Liver (tissue), 9 donors: Measurements from ENCODE around the gene GNPNAT1. TPM values are rescaled to one million over a fixed set of nuclear protein-coding genes. Genes with fewer than 3 reads are reported as not detected.

Experiments
- DNase-seq: peaks from one replicate; pipeline ENCODE4 v3.0.0-alpha.2; 2017; ENCODE audit warnings: low spot score
- H3K27ac ChIP-seq, 2 donors: one replicate each; pipeline ENCODE4 v1.7.0; 2013; ENCODE audit warnings: inconsistent platforms in 2 of 2, low read length in 2 of 2, control low read depth in 1 of 2, low read depth in 1 of 2, mild to moderate bottlenecking in 1 of 2
- H3K27me3 ChIP-seq, 4 donors: one replicate each; pipeline versions ENCODE4 v1.6.1 to v1.7.0; 2013; ENCODE audit warnings: low read length in 3 of 4, inconsistent platforms in 1 of 4, mild to moderate bottlenecking in 1 of 4, moderate library complexity in 1 of 4; ENCODE audit not compliant: control insufficient read depth in 4 of 4, insufficient read depth in 4 of 4
- H3K36me3 ChIP-seq, 4 donors: one replicate each; pipeline versions ENCODE4 v1.6.1 to v1.7.0; 2013; ENCODE audit warnings: low read length in 3 of 4, mild to moderate bottlenecking in 3 of 4, low read depth in 1 of 4, moderate library complexity in 1 of 4; ENCODE audit not compliant: control insufficient read depth in 4 of 4, insufficient read depth in 3 of 4
- H3K4me1 ChIP-seq, 4 donors: one replicate each; pipeline versions ENCODE4 v1.6.1 to v1.7.0; 2013; ENCODE audit warnings: low read length in 3 of 4, mild to moderate bottlenecking in 3 of 4, moderate library complexity in 1 of 4; ENCODE audit not compliant: control insufficient read depth in 4 of 4, insufficient read depth in 4 of 4
- H3K4me3 ChIP-seq, 3 donors: one replicate each; pipeline versions ENCODE4 v1.6.1 to v1.7.0; 2013; ENCODE audit warnings: low read length in 3 of 3, control low read depth in 1 of 3, low read depth in 1 of 3, mild to moderate bottlenecking in 1 of 3
- H3K9ac ChIP-seq, 2 donors: one replicate each; pipeline ENCODE4 v1.7.0; 2013; ENCODE audit warnings: low read length in 2 of 2, mild to moderate bottlenecking in 2 of 2, moderate library complexity in 2 of 2, control low read depth in 1 of 2, low read depth in 1 of 2
- H3K9me3 ChIP-seq, 4 donors: one replicate each; pipeline versions ENCODE4 v1.6.1 to v1.7.0; 2013; ENCODE audit warnings: low read length in 3 of 4; ENCODE audit not compliant: control insufficient read depth in 4 of 4
- EGR1 ChIP-seq, 2 donors: IDR thresholded peaks; 2 replicates each; pipeline ENCODE4 v1.6.1; 2016 to 2018; ENCODE audit warnings: antibody characterized with exemption in 2 of 2, low read depth in 2 of 2
- FOXA1 ChIP-seq: IDR thresholded peaks from 2 replicates; pipeline ENCODE4 v1.6.1; 2016; ENCODE audit warnings: antibody characterized with exemption
- FOXA2 ChIP-seq: IDR thresholded peaks from 2 replicates; pipeline ENCODE4 v1.6.1; 2016; ENCODE audit warnings: antibody characterized with exemption
- GABPA ChIP-seq, 2 donors: IDR thresholded peaks in 1 of 2; conservative IDR thresholded peaks in 1 of 2; 2 replicates each; pipeline ENCODE4 v1.6.1; 2016; ENCODE audit warnings: antibody characterized with exemption in 2 of 2, mild to moderate bottlenecking in 1 of 2, moderate library complexity in 1 of 2
- HNF4A ChIP-seq, 2 donors: conservative IDR thresholded peaks; 2 replicates each; pipeline ENCODE4 v1.6.1; 2016; ENCODE audit warnings: antibody characterized with exemption in 2 of 2, mild to moderate bottlenecking in 2 of 2
- JUND ChIP-seq, 2 donors: IDR thresholded peaks; 2 replicates each; pipeline ENCODE4 v1.6.1; 2016; ENCODE audit warnings: antibody characterized with exemption in 2 of 2
- RAD21 ChIP-seq, 2 donors: IDR thresholded peaks; 2 replicates each; pipeline ENCODE4 v1.6.1; 2016; ENCODE audit warnings: antibody characterized with exemption in 2 of 2, mild to moderate bottlenecking in 2 of 2
- RXRA ChIP-seq, 2 donors: IDR thresholded peaks; 2 replicates each; pipeline ENCODE4 v1.6.1; 2017 to 2018; ENCODE audit warnings: antibody characterized with exemption in 2 of 2, mild to moderate bottlenecking in 1 of 2
- SP1 ChIP-seq: IDR thresholded peaks from 2 replicates; pipeline ENCODE4 v1.6.1; 2018; ENCODE audit warnings: antibody characterized with exemption, mild to moderate bottlenecking
- TAF1 ChIP-seq: conservative IDR thresholded peaks from 2 replicates; pipeline ENCODE4 v1.6.1; 2016; ENCODE audit warnings: antibody characterized with exemption, mild to moderate bottlenecking
- YY1 ChIP-seq: IDR thresholded peaks from 2 replicates; pipeline ENCODE4 v1.6.1; 2016; ENCODE audit warnings: antibody characterized with exemption, mild to moderate bottlenecking
- WGBS: extraction: QIAGEN DNeasy Blood & Tissue Kit; methylation state at CpG from one replicate; pipeline ENCODE4 v1.1.7; 2013; 5-methylcytosine and 5-hydroxymethylcytosine counted together
- polyA plus RNA-seq, 2 donors: library from polyadenylated mRNA; stranded (reverse) in 1 of 2; unstranded in 1 of 2; fragments of 200-250 nt in 1 of 2; fragments of >200 nt in 1 of 2; fragmentation: Nextera tagmentation in 1 of 2; extraction: Ambion mirVana in 1 of 2; gene quantifications; one replicate each; pipeline versions ENCODE4 v1.2.1 to v1.2.3, GENCODE V29; 2013 to 2015
- total RNA-seq, 2 donors: library from RNA; depleted of rRNA; stranded (reverse); fragments of >200 nt; gene quantifications; one replicate each; pipeline ENCODE4 v1.2.3, GENCODE V29; 2014
- TF ChIP-seq, protein P1 (sequence below): IDR thresholded peaks from 2 replicates; pipeline ENCODE4 v1.6.1; 2016; ENCODE audit warnings: antibody characterized with exemption
- TF ChIP-seq, protein P2 (sequence below): IDR thresholded peaks from 2 replicates; pipeline ENCODE4 v1.6.1; 2016; ENCODE audit warnings: antibody characterized with exemption, mild to moderate bottlenecking
- TF ChIP-seq, protein P3 (sequence below): fragments of 150-350 bp; IDR thresholded peaks from 2 replicates; pipeline ENCODE4 v1.5.1; 2017; ENCODE audit warnings: improper control_type of control experiment, low read depth, low read length; ENCODE audit not compliant: missing input control
- TF ChIP-seq, protein P4 (sequence below): IDR thresholded peaks from 2 replicates; pipeline ENCODE4 v1.6.1; 2016; ENCODE audit warnings: antibody characterized with exemption
- donor health status: healthy.
- donor health status: healthy.
- donor health status: healthy.
- donor health status: healthy.
- donor health status: healthy.

The GNPNAT1 gene
- total and polyA plus RNA-seq, 4 donors, result 24.9 to 50.9 (median 27.2) TPM

DNA sequence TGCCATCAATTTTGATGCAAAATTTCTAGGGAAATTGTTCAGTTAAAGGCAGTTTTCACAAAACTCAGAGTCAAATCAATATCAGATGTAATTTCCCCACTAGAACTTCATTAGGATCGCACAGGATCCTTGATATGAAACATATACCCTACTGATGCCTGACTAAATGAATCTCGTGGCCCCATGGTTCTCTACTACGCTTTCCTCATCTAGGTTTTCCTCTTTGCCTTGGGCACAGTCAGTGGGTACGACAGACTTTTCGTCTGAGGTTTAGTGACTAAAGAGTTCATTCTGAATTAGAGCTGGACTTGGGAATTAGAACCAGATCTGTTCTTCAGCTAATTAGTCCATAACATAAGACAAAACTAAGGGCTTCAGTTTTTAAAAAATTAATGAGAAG, 42.5 kb upstream of the GNPNAT1 start:
- TF ChIP-seq RAD21 (IDR thresholded peaks at IDR 0.05) (no peak), GABPA (IDR thresholded peaks at IDR 0.05 in 1 of 2, conservative IDR thresholded peaks at IDR 0.05 in 1 of 2) (no peak), YY1 (no peak), FOXA2 (no peak), FOXA1 (no peak), SP1 (no peak), RXRA (IDR thresholded peaks at IDR 0.05) (no peak), JUND (IDR thresholded peaks at IDR 0.05) (no peak)
- TF ChIP-seq, protein P1, sequence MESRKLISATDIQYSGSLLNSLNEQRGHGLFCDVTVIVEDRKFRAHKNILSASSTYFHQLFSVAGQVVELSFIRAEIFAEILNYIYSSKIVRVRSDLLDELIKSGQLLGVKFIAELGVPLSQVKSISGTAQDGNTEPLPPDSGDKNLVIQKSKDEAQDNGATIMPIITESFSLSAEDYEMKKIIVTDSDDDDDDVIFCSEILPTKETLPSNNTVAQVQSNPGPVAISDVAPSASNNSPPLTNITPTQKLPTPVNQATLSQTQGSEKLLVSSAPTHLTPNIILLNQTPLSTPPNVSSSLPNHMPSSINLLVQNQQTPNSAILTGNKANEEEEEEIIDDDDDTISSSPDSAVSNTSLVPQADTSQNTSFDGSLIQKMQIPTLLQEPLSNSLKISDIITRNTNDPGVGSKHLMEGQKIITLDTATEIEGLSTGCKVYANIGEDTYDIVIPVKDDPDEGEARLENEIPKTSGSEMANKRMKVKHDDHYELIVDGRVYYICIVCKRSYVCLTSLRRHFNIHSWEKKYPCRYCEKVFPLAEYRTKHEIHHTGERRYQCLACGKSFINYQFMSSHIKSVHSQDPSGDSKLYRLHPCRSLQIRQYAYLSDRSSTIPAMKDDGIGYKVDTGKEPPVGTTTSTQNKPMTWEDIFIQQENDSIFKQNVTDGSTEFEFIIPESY, result no peak
- TF ChIP-seq, protein P2, sequence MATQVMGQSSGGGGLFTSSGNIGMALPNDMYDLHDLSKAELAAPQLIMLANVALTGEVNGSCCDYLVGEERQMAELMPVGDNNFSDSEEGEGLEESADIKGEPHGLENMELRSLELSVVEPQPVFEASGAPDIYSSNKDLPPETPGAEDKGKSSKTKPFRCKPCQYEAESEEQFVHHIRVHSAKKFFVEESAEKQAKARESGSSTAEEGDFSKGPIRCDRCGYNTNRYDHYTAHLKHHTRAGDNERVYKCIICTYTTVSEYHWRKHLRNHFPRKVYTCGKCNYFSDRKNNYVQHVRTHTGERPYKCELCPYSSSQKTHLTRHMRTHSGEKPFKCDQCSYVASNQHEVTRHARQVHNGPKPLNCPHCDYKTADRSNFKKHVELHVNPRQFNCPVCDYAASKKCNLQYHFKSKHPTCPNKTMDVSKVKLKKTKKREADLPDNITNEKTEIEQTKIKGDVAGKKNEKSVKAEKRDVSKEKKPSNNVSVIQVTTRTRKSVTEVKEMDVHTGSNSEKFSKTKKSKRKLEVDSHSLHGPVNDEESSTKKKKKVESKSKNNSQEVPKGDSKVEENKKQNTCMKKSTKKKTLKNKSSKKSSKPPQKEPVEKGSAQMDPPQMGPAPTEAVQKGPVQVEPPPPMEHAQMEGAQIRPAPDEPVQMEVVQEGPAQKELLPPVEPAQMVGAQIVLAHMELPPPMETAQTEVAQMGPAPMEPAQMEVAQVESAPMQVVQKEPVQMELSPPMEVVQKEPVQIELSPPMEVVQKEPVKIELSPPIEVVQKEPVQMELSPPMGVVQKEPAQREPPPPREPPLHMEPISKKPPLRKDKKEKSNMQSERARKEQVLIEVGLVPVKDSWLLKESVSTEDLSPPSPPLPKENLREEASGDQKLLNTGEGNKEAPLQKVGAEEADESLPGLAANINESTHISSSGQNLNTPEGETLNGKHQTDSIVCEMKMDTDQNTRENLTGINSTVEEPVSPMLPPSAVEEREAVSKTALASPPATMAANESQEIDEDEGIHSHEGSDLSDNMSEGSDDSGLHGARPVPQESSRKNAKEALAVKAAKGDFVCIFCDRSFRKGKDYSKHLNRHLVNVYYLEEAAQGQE, result no peak
- TF ChIP-seq, protein P3, sequence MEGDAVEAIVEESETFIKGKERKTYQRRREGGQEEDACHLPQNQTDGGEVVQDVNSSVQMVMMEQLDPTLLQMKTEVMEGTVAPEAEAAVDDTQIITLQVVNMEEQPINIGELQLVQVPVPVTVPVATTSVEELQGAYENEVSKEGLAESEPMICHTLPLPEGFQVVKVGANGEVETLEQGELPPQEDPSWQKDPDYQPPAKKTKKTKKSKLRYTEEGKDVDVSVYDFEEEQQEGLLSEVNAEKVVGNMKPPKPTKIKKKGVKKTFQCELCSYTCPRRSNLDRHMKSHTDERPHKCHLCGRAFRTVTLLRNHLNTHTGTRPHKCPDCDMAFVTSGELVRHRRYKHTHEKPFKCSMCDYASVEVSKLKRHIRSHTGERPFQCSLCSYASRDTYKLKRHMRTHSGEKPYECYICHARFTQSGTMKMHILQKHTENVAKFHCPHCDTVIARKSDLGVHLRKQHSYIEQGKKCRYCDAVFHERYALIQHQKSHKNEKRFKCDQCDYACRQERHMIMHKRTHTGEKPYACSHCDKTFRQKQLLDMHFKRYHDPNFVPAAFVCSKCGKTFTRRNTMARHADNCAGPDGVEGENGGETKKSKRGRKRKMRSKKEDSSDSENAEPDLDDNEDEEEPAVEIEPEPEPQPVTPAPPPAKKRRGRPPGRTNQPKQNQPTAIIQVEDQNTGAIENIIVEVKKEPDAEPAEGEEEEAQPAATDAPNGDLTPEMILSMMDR, result no peak
- Histone ChIP-seq H3K9ac (no peak overlapping the region), H3K4me3 (no peak overlapping the region), H3K9me3 (no peaks in the 10 kb centered on the region), H3K4me1 (peaks cover 0 to 3% (median 0%) of the 10 kb centered on the region in 4 donors), H3K27ac (no peak overlapping the region), H3K27me3 (no peaks in the 10 kb centered on the region), H3K36me3 (no peaks in the 10 kb centered on the region)
- 92% methylated on average over 5 of the region's 5 CpGs for WGBS
- no peak for DNase-seq

DNA sequence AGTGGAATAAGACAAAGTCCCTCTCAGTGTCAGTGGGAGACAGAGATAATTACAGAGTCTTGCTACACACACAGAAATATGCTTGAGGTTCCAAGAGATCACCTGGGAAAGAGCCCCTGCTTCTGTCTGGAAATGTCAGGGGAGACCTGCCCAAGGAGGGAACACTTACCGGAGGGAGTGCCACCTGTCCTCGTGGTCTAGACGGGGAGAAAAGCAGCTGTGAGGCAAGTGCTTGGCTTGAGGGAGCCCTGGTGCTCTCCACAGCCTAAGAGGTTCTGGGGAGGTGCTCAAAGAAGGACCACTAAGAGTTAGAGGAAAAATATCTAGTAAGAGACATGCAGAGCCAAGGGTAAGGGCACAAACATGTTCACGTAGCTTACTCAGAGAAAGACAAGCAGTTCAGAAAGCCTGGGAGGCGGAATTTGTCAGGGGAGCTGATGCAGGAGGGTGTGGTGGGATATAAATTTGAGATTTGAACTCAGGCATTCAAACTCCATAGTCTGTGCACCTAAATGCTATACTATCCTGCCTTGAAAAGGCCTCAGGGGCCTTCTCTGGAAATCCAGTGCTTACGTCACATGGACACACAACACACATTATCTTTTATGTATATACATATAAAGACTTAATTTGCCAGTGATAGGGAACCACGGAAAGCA, 38.2 kb upstream of the GNPNAT1 start:
- H3K27ac ChIP-seq, result no peak overlapping the region
- H3K36me3 ChIP-seq, result no peaks in the 10 kb centered on the region
- H3K9ac ChIP-seq, result no peak overlapping the region
- no peaks in the 10 kb centered on the region for H3K9me3 ChIP-seq
- no peaks in the 10 kb centered on the region for H3K4me1 ChIP-seq
- H3K4me3 ChIP-seq, result no peak overlapping the region
- no peak for DNase-seq
- 92% methylated on average over 7 of the region's 7 CpGs for WGBS
- TF ChIP-seq EGR1 (IDR thresholded peaks at IDR 0.05; ENCODE audit: low read depth in 2 of 2) (no peak), HNF4A (conservative IDR thresholded peaks at IDR 0.05) (no peak), YY1 (no peak), RAD21 (IDR thresholded peaks at IDR 0.05) (no peak), FOXA1 (no peak), TAF1 (no peak), JUND (IDR thresholded peaks at IDR 0.05) (no peak), RXRA (IDR thresholded peaks at IDR 0.05) (no peak)
- TF ChIP-seq, protein P4, sequence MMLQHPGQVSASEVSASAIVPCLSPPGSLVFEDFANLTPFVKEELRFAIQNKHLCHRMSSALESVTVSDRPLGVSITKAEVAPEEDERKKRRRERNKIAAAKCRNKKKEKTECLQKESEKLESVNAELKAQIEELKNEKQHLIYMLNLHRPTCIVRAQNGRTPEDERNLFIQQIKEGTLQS, result no peak
- H3K27me3 ChIP-seq, result no peaks in the 10 kb centered on the region
